ENCODE results near the gene ZBTB47. TPM values are rescaled to one million over a fixed set of nuclear protein-coding genes. Genes with fewer than 3 reads are reported as not detected.

The ZBTB47 gene
- total and polyA plus RNA-seq, 2 experiments from 2014 or later: 0.48 to 2.8 TPM

GRCh38 chr3:42637001-42637400, 16.5 kb upstream of the ZBTB47 start (continued):
- TF ChIP-seq ZNF462 (CRISPR knock-in tag; IDR thresholded peaks at IDR 0.05) (no peak), ZNF331 (CRISPR knock-in tag; IDR thresholded peaks at IDR 0.05; ENCODE audit: low read depth) (no peak), CREB1 (CRISPR knock-in tag; IDR thresholded peaks at IDR 0.05; ENCODE audit: low read depth) (no peak), POLR2AphosphoS5 (IDR thresholded peaks at IDR 0.05; ENCODE audit: low read depth) (no peak), STAT1 (IDR thresholded peaks at IDR 0.05; ENCODE audit: unreplicated experiment) (no peak), CTCF (conservative IDR thresholded peaks at IDR 0.05; ENCODE audit: low read depth in 2 of 2) (no peak), EZH2 (IDR thresholded peaks at IDR 0.05; ENCODE audit: low read depth, unreplicated experiment) (no peak), ETS1 (IDR thresholded peaks at IDR 0.05) (no peak)
